ENCODE results near the gene NUP98. TPM values are rescaled to one million over a fixed set of nuclear protein-coding genes. Genes with fewer than 3 reads are reported as not detected.

The NUP98 gene
- polyA plus RNA-seq, 1 of the 3 experiments (the other 2 are of a cell fraction) = 56.4 TPM

DNA sequence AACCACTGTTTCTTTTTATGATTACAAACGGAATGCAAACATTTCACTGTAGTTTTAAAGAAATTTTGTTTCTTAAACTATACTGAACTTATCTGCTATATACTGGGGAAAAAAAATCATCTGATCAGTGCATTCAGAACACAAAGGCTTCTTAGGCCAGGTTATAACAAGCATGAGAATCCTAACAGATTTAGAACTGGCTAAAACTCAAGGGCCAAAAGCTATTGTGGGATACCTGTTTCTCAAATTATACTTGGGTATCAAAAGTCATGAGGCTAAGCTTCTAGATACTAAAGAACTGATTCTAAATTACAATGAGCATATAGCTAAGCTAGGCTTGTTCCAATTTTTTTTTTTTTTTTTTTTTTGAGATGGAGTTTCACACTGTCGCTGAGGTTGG is 96.4 kb downstream of the NUP98 start:
- H3K9me3 ChIP-seq = no peaks in the 10 kb centered on the region
- no peaks in the 10 kb centered on the region for H3K9me2 ChIP-seq
- H3F3A ChIP-seq (replicated peaks; ENCODE audit: insufficient read depth) = peaks cover 20% of the 10 kb centered on the region
- H3K36me3 ChIP-seq (replicated peaks in 1 of 2; ENCODE audit: control insufficient read depth in 1 of 2, insufficient read depth in 2 of 2, low read length in 1 of 2) = peaks cover 60 to 91% of the 10 kb centered on the region in 2 experiments
- no peak overlapping the region for H3K9ac ChIP-seq
- H3K79me2 ChIP-seq (ENCODE audit: insufficient read depth) = no peaks in the 10 kb centered on the region; the same call in none of the 2 replicates
- no peak overlapping the region for H3K4me3 ChIP-seq (ENCODE audit: low read depth in 2 of 2, low read length in 1 of 2)
- TF ChIP-seq CHD2 (IDR thresholded peaks at IDR 0.05; ENCODE audit: low read length, partially characterized antibody) = no peak
- no peak for TF ChIP-seq SIN3A (IDR thresholded peaks at IDR 0.05; ENCODE audit: borderline replicate concordance, low read depth, low read length)
- TF ChIP-seq POLR2AphosphoS5 (IDR thresholded peaks at IDR 0.05; ENCODE audit: low read depth, low read length) = no peak
- H3K4me1 ChIP-seq (ENCODE audit: control insufficient read depth in 1 of 2, insufficient read depth in 2 of 2, low read depth in 1 of 2, low read length in 1 of 2) = no peaks in the 10 kb centered on the region
- ChIA-PET POLR2A (interaction anchor here (0.5 kb wide), 1 partner anchor 10 kb away, joined by 3 read pairs; no protein-coding TSS in a partner anchor), CTCF (no interaction called here)
- WGBS (ENCODE audit: low lambda C conversion rate) = 86% methylated on average over 2 of the region's 2 CpGs
- no peaks in the 10 kb centered on the region for H4K20me1 ChIP-seq (ENCODE audit: insufficient read depth)
- H2AFZ ChIP-seq (ENCODE audit: low read depth) = no peak overlapping the region
- no peak overlapping the region for H3K27ac ChIP-seq (ENCODE audit: low read depth in 2 of 2, low read length in 1 of 2)
- no peak overlapping the region for H3K4me2 ChIP-seq
- no peaks in the 10 kb centered on the region for H3K27me3 ChIP-seq (ENCODE audit: insufficient read depth)
- DNase-seq = no peak

DNA sequence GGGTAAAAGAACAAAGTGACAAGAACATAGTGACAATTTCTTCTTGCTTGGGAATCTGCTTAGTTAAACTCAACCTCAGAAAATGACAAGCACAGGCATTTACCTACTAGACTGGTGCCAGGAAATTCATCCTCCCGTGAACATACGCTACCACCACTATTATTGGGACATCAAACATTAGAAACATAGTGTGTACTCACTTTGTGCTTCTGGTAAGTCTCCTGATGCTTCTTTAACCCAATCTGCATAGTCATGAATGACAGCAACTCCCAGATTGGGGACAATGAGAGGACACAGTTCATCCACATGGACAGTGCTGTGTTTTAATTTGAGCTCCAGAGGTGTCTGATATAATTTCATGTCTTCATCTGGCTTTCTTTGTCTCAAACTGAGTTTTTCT is 96.9 kb downstream of the NUP98 start:
- Histone ChIP-seq H3K4me3 (ENCODE audit: low read depth in 2 of 2, low read length in 1 of 2) (no peak overlapping the region), H3F3A (replicated peaks; ENCODE audit: insufficient read depth) (peaks cover 20% of the 10 kb centered on the region), H3K27ac (ENCODE audit: low read depth in 2 of 2, low read length in 1 of 2) (no peak overlapping the region), H3K9ac (no peak overlapping the region), H2AFZ (ENCODE audit: low read depth) (no peak overlapping the region), H3K4me2 (no peak overlapping the region), H3K36me3 (replicated peaks in 1 of 2; ENCODE audit: control insufficient read depth in 1 of 2, insufficient read depth in 2 of 2, low read length in 1 of 2) (peaks cover 59 to 89% of the 10 kb centered on the region in 2 experiments), H3K9me3 (no peaks in the 10 kb centered on the region), H3K9me2 (no peaks in the 10 kb centered on the region), H3K27me3 (ENCODE audit: insufficient read depth) (no peaks in the 10 kb centered on the region), H4K20me1 (ENCODE audit: insufficient read depth) (no peaks in the 10 kb centered on the region), H3K79me2 (ENCODE audit: insufficient read depth) (no peaks in the 10 kb centered on the region; the same call in none of the 2 replicates), H3K4me1 (ENCODE audit: control insufficient read depth in 1 of 2, insufficient read depth in 2 of 2, low read depth in 1 of 2, low read length in 1 of 2) (no peaks in the 10 kb centered on the region)
- DNase-seq = no peak
- ChIA-PET CTCF (no interaction called here), POLR2A (no interaction called here)
- TF ChIP-seq, protein P1, sequence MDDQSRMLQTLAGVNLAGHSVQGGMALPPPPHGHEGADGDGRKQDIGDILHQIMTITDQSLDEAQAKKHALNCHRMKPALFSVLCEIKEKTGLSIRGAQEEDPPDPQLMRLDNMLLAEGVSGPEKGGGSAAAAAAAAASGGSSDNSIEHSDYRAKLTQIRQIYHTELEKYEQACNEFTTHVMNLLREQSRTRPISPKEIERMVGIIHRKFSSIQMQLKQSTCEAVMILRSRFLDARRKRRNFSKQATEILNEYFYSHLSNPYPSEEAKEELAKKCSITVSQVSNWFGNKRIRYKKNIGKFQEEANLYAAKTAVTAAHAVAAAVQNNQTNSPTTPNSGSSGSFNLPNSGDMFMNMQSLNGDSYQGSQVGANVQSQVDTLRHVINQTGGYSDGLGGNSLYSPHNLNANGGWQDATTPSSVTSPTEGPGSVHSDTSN (IDR thresholded peaks at IDR 0.05) = no peak
- TF ChIP-seq, protein P2, sequence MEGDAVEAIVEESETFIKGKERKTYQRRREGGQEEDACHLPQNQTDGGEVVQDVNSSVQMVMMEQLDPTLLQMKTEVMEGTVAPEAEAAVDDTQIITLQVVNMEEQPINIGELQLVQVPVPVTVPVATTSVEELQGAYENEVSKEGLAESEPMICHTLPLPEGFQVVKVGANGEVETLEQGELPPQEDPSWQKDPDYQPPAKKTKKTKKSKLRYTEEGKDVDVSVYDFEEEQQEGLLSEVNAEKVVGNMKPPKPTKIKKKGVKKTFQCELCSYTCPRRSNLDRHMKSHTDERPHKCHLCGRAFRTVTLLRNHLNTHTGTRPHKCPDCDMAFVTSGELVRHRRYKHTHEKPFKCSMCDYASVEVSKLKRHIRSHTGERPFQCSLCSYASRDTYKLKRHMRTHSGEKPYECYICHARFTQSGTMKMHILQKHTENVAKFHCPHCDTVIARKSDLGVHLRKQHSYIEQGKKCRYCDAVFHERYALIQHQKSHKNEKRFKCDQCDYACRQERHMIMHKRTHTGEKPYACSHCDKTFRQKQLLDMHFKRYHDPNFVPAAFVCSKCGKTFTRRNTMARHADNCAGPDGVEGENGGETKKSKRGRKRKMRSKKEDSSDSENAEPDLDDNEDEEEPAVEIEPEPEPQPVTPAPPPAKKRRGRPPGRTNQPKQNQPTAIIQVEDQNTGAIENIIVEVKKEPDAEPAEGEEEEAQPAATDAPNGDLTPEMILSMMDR (IDR thresholded peaks at IDR 0.05) = no peak
- TF ChIP-seq ELF1 (IDR thresholded peaks at IDR 0.05) (no peak), RFX5 (IDR thresholded peaks at IDR 0.05; ENCODE audit: low read length) (no peak), MEF2A (IDR thresholded peaks at IDR 0.05; ENCODE audit: borderline replicate concordance, low read depth) (no peak), SIN3A (IDR thresholded peaks at IDR 0.05; ENCODE audit: borderline replicate concordance, low read depth, low read length) (no peak), NRF1 (IDR thresholded peaks at IDR 0.05; ENCODE audit: low read depth, low read length) (no peak), RAD21 (IDR thresholded peaks at IDR 0.05; ENCODE audit: low read length) (no peak), EP300 (IDR thresholded peaks at IDR 0.05; ENCODE audit: borderline replicate concordance in 1 of 2, low read depth in 1 of 2, low read length in 1 of 2) (no peak), FOXJ3 (CRISPR knock-in tag; IDR thresholded peaks at IDR 0.05) (no peak), GABPA (IDR thresholded peaks at IDR 0.05; ENCODE audit: low read depth) (no peak)
- TF ChIP-seq, protein P3, sequence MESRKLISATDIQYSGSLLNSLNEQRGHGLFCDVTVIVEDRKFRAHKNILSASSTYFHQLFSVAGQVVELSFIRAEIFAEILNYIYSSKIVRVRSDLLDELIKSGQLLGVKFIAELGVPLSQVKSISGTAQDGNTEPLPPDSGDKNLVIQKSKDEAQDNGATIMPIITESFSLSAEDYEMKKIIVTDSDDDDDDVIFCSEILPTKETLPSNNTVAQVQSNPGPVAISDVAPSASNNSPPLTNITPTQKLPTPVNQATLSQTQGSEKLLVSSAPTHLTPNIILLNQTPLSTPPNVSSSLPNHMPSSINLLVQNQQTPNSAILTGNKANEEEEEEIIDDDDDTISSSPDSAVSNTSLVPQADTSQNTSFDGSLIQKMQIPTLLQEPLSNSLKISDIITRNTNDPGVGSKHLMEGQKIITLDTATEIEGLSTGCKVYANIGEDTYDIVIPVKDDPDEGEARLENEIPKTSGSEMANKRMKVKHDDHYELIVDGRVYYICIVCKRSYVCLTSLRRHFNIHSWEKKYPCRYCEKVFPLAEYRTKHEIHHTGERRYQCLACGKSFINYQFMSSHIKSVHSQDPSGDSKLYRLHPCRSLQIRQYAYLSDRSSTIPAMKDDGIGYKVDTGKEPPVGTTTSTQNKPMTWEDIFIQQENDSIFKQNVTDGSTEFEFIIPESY (IDR thresholded peaks at IDR 0.05; ENCODE audit: borderline replicate concordance, low read depth) = no peak
- TF ChIP-seq, protein P4, sequence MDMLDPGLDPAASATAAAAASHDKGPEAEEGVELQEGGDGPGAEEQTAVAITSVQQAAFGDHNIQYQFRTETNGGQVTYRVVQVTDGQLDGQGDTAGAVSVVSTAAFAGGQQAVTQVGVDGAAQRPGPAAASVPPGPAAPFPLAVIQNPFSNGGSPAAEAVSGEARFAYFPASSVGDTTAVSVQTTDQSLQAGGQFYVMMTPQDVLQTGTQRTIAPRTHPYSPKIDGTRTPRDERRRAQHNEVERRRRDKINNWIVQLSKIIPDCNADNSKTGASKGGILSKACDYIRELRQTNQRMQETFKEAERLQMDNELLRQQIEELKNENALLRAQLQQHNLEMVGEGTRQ (IDR thresholded peaks at IDR 0.05; ENCODE audit: borderline replicate concordance, low read depth, low read length) = no peak
- WGBS (ENCODE audit: low lambda C conversion rate) = 92% methylated on average over 2 of the region's 2 CpGs

Data from SK-N-SH (cell line).